Neutrophil (primary cell): ENCODE results near the gene KCNJ15.
A peak's percentile ranks its signal among the peaks of the same experiment; 100 is the strongest.

Experiments used
- H3K27ac ChIP-seq: fragments of 200-600 bp; sonication (generic); 2 replicates; pipeline ENCODE4 v1.5.1; 2016; ENCODE audit warnings: mild to moderate bottlenecking, moderate library complexity
- H3K27me3 ChIP-seq: fragments of 200-600 bp; sonication (generic); 2 replicates; pipeline ENCODE4 v1.6.0; 2016; ENCODE audit warnings: mild to moderate bottlenecking
- H3K36me3 ChIP-seq: fragments of 200-600 bp; sonication (generic); 2 replicates; pipeline ENCODE4 v1.5.1; 2017
- H3K4me1 ChIP-seq, 2 experiments: fragments of 200-600 bp in 1 of 2; sonication (generic) in 1 of 2; 1 replicate in 1 of 2; 2 replicates in 1 of 2; pipeline versions ENCODE4 v1.5.1 to v1.6.1; 2013 to 2016; ENCODE audit warnings: low read depth in 1 of 2, low read length in 1 of 2, mild to moderate bottlenecking in 1 of 2, moderate library complexity in 1 of 2; ENCODE audit not compliant: control insufficient read depth in 1 of 2, insufficient read depth in 1 of 2
- H3K4me3 ChIP-seq, 2 experiments: fragments of 200-600 bp in 1 of 2; sonication (generic) in 1 of 2; 1 replicate in 1 of 2; 2 replicates in 1 of 2; pipeline ENCODE4 v1.5.1; 2013 to 2016; ENCODE audit warnings: low read depth in 1 of 2, low read length in 1 of 2, mild to moderate bottlenecking in 1 of 2, moderate library complexity in 1 of 2
- H3K9me3 ChIP-seq: fragments of 200-600 bp; sonication (generic); 2 replicates; pipeline ENCODE4 v1.5.1; 2016
- CTCF ChIP-seq: fragments of 200-600 bp; sonication (generic); IDR thresholded peaks from 2 replicates; pipeline ENCODE4 v1.5.1; 2016; ENCODE audit warnings: antibody characterized with exemption

The KCNJ15 gene

GRCh38 chr21:38355992-38356781 lies 99.4 kb downstream of the KCNJ15 start:
- H3K27ac ChIP-seq: no peak overlapping the region
- TF ChIP-seq CTCF: peak; percentile 89
- no peak overlapping the region for H3K4me3 ChIP-seq
- H3K9me3 ChIP-seq: no peaks in the 10 kb centered on the region
- H3K4me1 ChIP-seq: peaks cover 29 to 32% of the 10 kb centered on the region in 2 experiments
- no peaks in the 10 kb centered on the region for H3K27me3 ChIP-seq
- H3K36me3 ChIP-seq: no peaks in the 10 kb centered on the region
